Large intestine (tissue), 12 donors: ENCODE measurements around the gene COPS7A. TPM values are rescaled to one million over a fixed set of nuclear protein-coding genes. Genes with fewer than 3 reads are reported as not detected.
A peak's percentile ranks its signal among the peaks of the same experiment; 100 is the strongest.

Experiments used
- DNase-seq, 2 donors: peaks; one replicate each; pipeline versions ENCODE4 v3.0.0 to v3.0.0-alpha.2; 2013
- H3K27ac ChIP-seq: one replicate; pipeline ENCODE4 v1.5.1; 2013; ENCODE audit warnings: low read length
- H3K27me3 ChIP-seq: 2 replicates; pipeline ENCODE4 v1.6.1; 2013; ENCODE audit warnings: low read length; ENCODE audit not compliant: control insufficient read depth, insufficient read depth
- H3K36me3 ChIP-seq: 2 replicates; pipeline ENCODE4 v1.6.1; 2013; ENCODE audit warnings: low read length; ENCODE audit not compliant: control insufficient read depth, insufficient read depth
- H3K4me1 ChIP-seq: one replicate; pipeline ENCODE4 v1.6.1; 2013; ENCODE audit warnings: low read length; ENCODE audit not compliant: control insufficient read depth, insufficient read depth
- H3K4me3 ChIP-seq: one replicate; pipeline ENCODE4 v1.5.1; 2013; ENCODE audit warnings: low read length
- H3K9me3 ChIP-seq: one replicate; pipeline ENCODE4 v1.6.1; 2013; ENCODE audit warnings: mild to moderate bottlenecking, low read depth, low read length, moderate library complexity; ENCODE audit not compliant: control insufficient read depth
- WGBS: methylation state at CpG from one replicate; pipeline ENCODE4 v1.1.5; 2013; ENCODE audit warnings: low lambda C conversion rate; ENCODE audit not compliant: insufficient coverage; 5-methylcytosine and 5-hydroxymethylcytosine counted together
- long read RNA-seq, 11 donors: transcript quantifications; one replicate each; lab custom pipeline, GENCODE V29; 2026
- polyA plus RNA-seq: library from polyadenylated mRNA; unstranded; fragments of 120-200 nt; gene quantifications from one replicate; pipeline ENCODE4 v1.2.1, GENCODE V29; 2013

The COPS7A gene
- polyA plus RNA-seq = 42.2 TPM
- long read RNA-seq, donor 1, partial matches to known transcripts = 0 of 6 reads
- long read RNA-seq, donor 1, other reads (novel, unspliced or antisense) = 0 of 6 reads
- long read RNA-seq, donor 2, transcript COPS7A-215 (8 exons, 2,127 nt) = major isoform, 7 of 24 reads
- long read RNA-seq, donor 2, partial matches to known transcripts = 12 of 24 reads
- long read RNA-seq, donor 2, other reads (novel, unspliced or antisense) = 0 of 24 reads
- long read RNA-seq, donor 3 = 0 reads
- long read RNA-seq, donor 4, partial matches to known transcripts = 6 of 9 reads
- long read RNA-seq, donor 4, other reads (novel, unspliced or antisense) = 0 of 9 reads
- long read RNA-seq, donor 5, transcript COPS7A-215 (8 exons, 2,127 nt) = major isoform, 5 of 10 reads
- long read RNA-seq, donor 5, partial matches to known transcripts = 0 of 10 reads
- long read RNA-seq, donor 5, other reads (novel, unspliced or antisense) = 0 of 10 reads
- long read RNA-seq, donor 6, transcript COPS7A-215 (8 exons, 2,127 nt) = major isoform, 7 of 14 reads
- long read RNA-seq, donor 6, partial matches to known transcripts = 0 of 14 reads
- long read RNA-seq, donor 6, other reads (novel, unspliced or antisense) = 0 of 14 reads
- long read RNA-seq, donor 7, transcript COPS7A-215 (8 exons, 2,127 nt) = major isoform, 7 of 11 reads
- long read RNA-seq, donor 7, partial matches to known transcripts = 0 of 11 reads
- long read RNA-seq, donor 7, other reads (novel, unspliced or antisense) = 0 of 11 reads
- long read RNA-seq, donor 8, transcript COPS7A-215 (8 exons, 2,127 nt) = major isoform, 12 of 30 reads
- long read RNA-seq, donor 8, transcript COPS7A-201 (8 exons, 1,721 nt) = minor isoform, 5 of 30 reads
- long read RNA-seq, donor 8, partial matches to known transcripts = 7 of 30 reads
- long read RNA-seq, donor 8, other reads (novel, unspliced or antisense) = 0 of 30 reads
- long read RNA-seq, donor 9, transcript COPS7A-215 (8 exons, 2,127 nt) = major isoform, 7 of 14 reads
- long read RNA-seq, donor 9, partial matches to known transcripts = 0 of 14 reads
- long read RNA-seq, donor 9, other reads (novel, unspliced or antisense) = 0 of 14 reads
- long read RNA-seq, donor 10, transcript COPS7A-215 (8 exons, 2,127 nt) = major isoform, 13 of 30 reads
- long read RNA-seq, donor 10, partial matches to known transcripts = 13 of 30 reads
- long read RNA-seq, donor 10, other reads (novel, unspliced or antisense) = 0 of 30 reads
- long read RNA-seq, donor 11, transcript COPS7A-215 (8 exons, 2,127 nt) = major isoform, 8 of 11 reads
- long read RNA-seq, donor 11, partial matches to known transcripts = 0 of 11 reads
- long read RNA-seq, donor 11, other reads (novel, unspliced or antisense) = 0 of 11 reads

GRCh38 chr12:6723607-6724408 lies at the start of gene COPS7A:
Gene COPS7A, plus strand, starts transcription at chr12:6724046. Its CDS starts 611 bp downstream, at chr12:6724657.
- 0% methylated on average over 2 of the region's 49 CpGs for WGBS
- Histone ChIP-seq H3K4me3 (peak within 1 kb of the TSS; percentile 53), H3K27ac (peak within 1 kb of the TSS; percentile 72), H3K36me3 (peaks cover 12% of the 10 kb centered on the region), H3K27me3 (peaks cover 2% of the 10 kb centered on the region), H3K9me3 (no peaks in the 10 kb centered on the region), H3K4me1 (peaks cover 5% of the 10 kb centered on the region)
- peak; percentile 98 to 100 for DNase-seq

GRCh38 chr12:6676962-6677361 lies 46.9 kb upstream of the COPS7A start:
- peaks cover 87% of the 10 kb centered on the region for H3K36me3 ChIP-seq
- no peak overlapping the region for H3K4me3 ChIP-seq
- no CpG with 5 or more reads among the region's 5 CpGs for WGBS
- no peaks in the 10 kb centered on the region for H3K4me1 ChIP-seq
- H3K27me3 ChIP-seq = no peaks in the 10 kb centered on the region
- H3K27ac ChIP-seq = no peak overlapping the region
- no peak for DNase-seq
- no peaks in the 10 kb centered on the region for H3K9me3 ChIP-seq

- DNase-seq = no peak
- no peaks in the 10 kb centered on the region for H3K27me3 ChIP-seq
Measured at GRCh38 chr12:6684609-6685008, 39.2 kb upstream of the COPS7A start.

GRCh38 chr12:6685814-6686213 lies 38.0 kb upstream of the COPS7A start:
- Histone ChIP-seq H3K4me3 (no peak overlapping the region), H3K4me1 (peaks cover 5% of the 10 kb centered on the region), H3K36me3 (peaks cover 17% of the 10 kb centered on the region), H3K27me3 (no peaks in the 10 kb centered on the region), H3K9me3 (no peaks in the 10 kb centered on the region), H3K27ac (no peak overlapping the region)
- WGBS = no CpG with 5 or more reads among the region's 3 CpGs
- DNase-seq = no peak

More at GRCh38 chr12:6684609-6685008, 39.2 kb upstream of the COPS7A start:
- WGBS = no CpG with 5 or more reads among the region's 6 CpGs
- H3K4me1 ChIP-seq = no peaks in the 10 kb centered on the region
- H3K4me3 ChIP-seq = no peak overlapping the region
- H3K27ac ChIP-seq = no peak overlapping the region
- H3K36me3 ChIP-seq = peaks cover 24% of the 10 kb centered on the region
- H3K9me3 ChIP-seq = no peaks in the 10 kb centered on the region

- no peaks in the 10 kb centered on the region for H3K9me3 ChIP-seq
- WGBS = no CpG with 5 or more reads among the region's 13 CpGs
- H3K4me1 ChIP-seq = peaks cover 5% of the 10 kb centered on the region
- peaks cover 7% of the 10 kb centered on the region for H3K36me3 ChIP-seq
- H3K27me3 ChIP-seq = no peaks in the 10 kb centered on the region
- peak; percentile 75 to 91 for DNase-seq
- peak overlapping the region; percentile 87 for H3K4me3 ChIP-seq
- peak overlapping the region; percentile 93 for H3K27ac ChIP-seq
Measured at GRCh38 chr12:6688543-6688998, 35.3 kb upstream of the COPS7A start.

GRCh38 chr12:6688999-6689882 lies 34.6 kb upstream of the COPS7A start, which contains the start of gene ZNF384:
Gene ZNF384, minus strand, starts transcription at chr12:6689375. Its CDS starts 9,855 bp downstream, at chr12:6679520.
- WGBS = no CpG with 5 or more reads among the region's 72 CpGs
- no peaks in the 10 kb centered on the region for H3K27me3 ChIP-seq
- peak; percentile 99 to 100 for DNase-seq
- H3K4me1 ChIP-seq = peaks cover 5% of the 10 kb centered on the region
- peak within 1 kb of the TSS; percentile 93 for H3K27ac ChIP-seq
- H3K4me3 ChIP-seq = peak within 1 kb of the TSS; percentile 87
- no peaks in the 10 kb centered on the region for H3K9me3 ChIP-seq
- H3K36me3 ChIP-seq = peaks cover 5% of the 10 kb centered on the region

- H3K27ac ChIP-seq = no peak overlapping the region
- no peaks in the 10 kb centered on the region for H3K36me3 ChIP-seq
- no peak overlapping the region for H3K4me3 ChIP-seq
- peaks cover 5% of the 10 kb centered on the region for H3K4me1 ChIP-seq
- H3K27me3 ChIP-seq = no peaks in the 10 kb centered on the region
- WGBS = no CpG with 5 or more reads among the region's 4 CpGs
- H3K9me3 ChIP-seq = no peaks in the 10 kb centered on the region
- no peak for DNase-seq
Measured at GRCh38 chr12:6691473-6691872, 32.4 kb upstream of the COPS7A start.

GRCh38 chr12:6692888-6693287 lies 31.0 kb upstream of the COPS7A start:
- no CpG with 5 or more reads among the region's 2 CpGs for WGBS
- H3K4me3 ChIP-seq = no peak overlapping the region
- no peaks in the 10 kb centered on the region for H3K9me3 ChIP-seq
- peaks cover 5% of the 10 kb centered on the region for H3K4me1 ChIP-seq
- H3K27ac ChIP-seq = no peak overlapping the region
- H3K27me3 ChIP-seq = peaks cover 12% of the 10 kb centered on the region
- H3K36me3 ChIP-seq = no peaks in the 10 kb centered on the region
- DNase-seq = no peak
